NCI-H128 (cell line): ENCODE measurements around the gene EFCAB6.

Experiments used
- DNase-seq: peaks from one replicate; lab custom pipeline; 2025; ENCODE audit not compliant: unreplicated experiment; lab: John Stamatoyannopoulos, UW

EFCAB6 gene

GRCh38 chr22:43750751-43751150 lies 61.4 kb downstream of the EFCAB6 start:
- no peak for DNase-seq

- DNase-seq = no peak
Observed at GRCh38 chr22:43749473-43749872, 62.6 kb downstream of the EFCAB6 start.

- no peak for DNase-seq
Observed at GRCh38 chr22:43747877-43748276, 64.2 kb downstream of the EFCAB6 start.

GRCh38 chr22:43747058-43747457 lies 65.0 kb downstream of the EFCAB6 start:
- DNase-seq = no peak

- peak; percentile 16 for DNase-seq
Observed at GRCh38 chr22:43745783-43746356, 66.2 kb downstream of the EFCAB6 start.

GRCh38 chr22:43745411-43745770 lies 66.7 kb downstream of the EFCAB6 start:
- no peak for DNase-seq

GRCh38 chr22:43744700-43745410 lies 67.2 kb downstream of the EFCAB6 start:
- no peak for DNase-seq

GRCh38 chr22:43743929-43744643 lies 68.0 kb downstream of the EFCAB6 start:
- no peak for DNase-seq

GRCh38 chr22:43743131-43743530 lies 69.0 kb downstream of the EFCAB6 start:
- DNase-seq = no peak

GRCh38 chr22:43742154-43742950 lies 69.8 kb downstream of the EFCAB6 start:
- DNase-seq = no peak

GRCh38 chr22:43740587-43741270 lies 71.4 kb downstream of the EFCAB6 start:
- no peak for DNase-seq

- no peak for DNase-seq
Observed at GRCh38 chr22:43739851-43740379, 72.2 kb downstream of the EFCAB6 start.

- DNase-seq = no peak
Observed at GRCh38 chr22:43737150-43737828, 74.8 kb downstream of the EFCAB6 start.

GRCh38 chr22:43736651-43737050 lies 75.5 kb downstream of the EFCAB6 start:
- no peak for DNase-seq

GRCh38 chr22:43734370-43735150 lies 77.5 kb downstream of the EFCAB6 start:
- no peak for DNase-seq

GRCh38 chr22:43733138-43733537 lies 79.0 kb downstream of the EFCAB6 start:
- DNase-seq = no peak

GRCh38 chr22:43731988-43732387 lies 80.1 kb downstream of the EFCAB6 start:
- no peak for DNase-seq

- DNase-seq = no peak
Observed at GRCh38 chr22:43726964-43727543, 85.1 kb downstream of the EFCAB6 start.

GRCh38 chr22:43726322-43726721 lies 85.8 kb downstream of the EFCAB6 start:
- DNase-seq = no peak
